ENCODE results near the gene PCDH19. TPM values are rescaled to one million over a fixed set of nuclear protein-coding genes. Genes with fewer than 3 reads are reported as not detected.

The PCDH19 gene
- total RNA-seq, 1 donor from 2014 or later: 47.5 TPM

GRCh38 chrX:100368167-100368566 lies 41.9 kb downstream of the PCDH19 start:
- Mint-ChIP-seq H3K4me3 (ENCODE audit: low read depth) (no peak overlapping the region), H3K27me3 (no peaks in the 10 kb centered on the region), H3K9me3 (ENCODE audit: low read depth) (no peaks in the 10 kb centered on the region), H3K4me1 (ENCODE audit: low read depth) (peaks cover 21% of the 10 kb centered on the region), H3K27ac (no peak overlapping the region), H3K36me3 (ENCODE audit: insufficient read depth) (peaks cover 8% of the 10 kb centered on the region)
- TF ChIP-seq CTCF (IDR thresholded peaks at IDR 0.05; ENCODE audit: unreplicated experiment): peak; percentile 54
- no peak for DNase-seq (ENCODE audit: low spot score, unreplicated experiment)

GRCh38 chrX:100363896-100364295 lies 46.2 kb downstream of the PCDH19 start:
- no peak overlapping the region for H3K27ac Mint-ChIP-seq
- no peak for TF ChIP-seq CTCF (IDR thresholded peaks at IDR 0.05; ENCODE audit: unreplicated experiment)

GRCh38 chrX:100358766-100359165 lies 51.3 kb downstream of the PCDH19 start:
- no peak for TF ChIP-seq CTCF (IDR thresholded peaks at IDR 0.05; ENCODE audit: unreplicated experiment)
- Mint-ChIP-seq H3K4me3 (ENCODE audit: low read depth) (no peak overlapping the region), H3K9me3 (ENCODE audit: low read depth) (no peaks in the 10 kb centered on the region), H3K27me3 (no peaks in the 10 kb centered on the region), H3K36me3 (ENCODE audit: insufficient read depth) (no peaks in the 10 kb centered on the region), H3K27ac (no peak overlapping the region), H3K4me1 (ENCODE audit: low read depth) (peaks cover 17% of the 10 kb centered on the region)
- DNase-seq (ENCODE audit: low spot score, unreplicated experiment): no peak

More at GRCh38 chrX:100363896-100364295, 46.2 kb downstream of the PCDH19 start:
- Mint-ChIP-seq H3K4me3 (ENCODE audit: low read depth) (no peak overlapping the region), H3K36me3 (ENCODE audit: insufficient read depth) (peaks cover 3% of the 10 kb centered on the region), H3K4me1 (ENCODE audit: low read depth) (peaks cover 14% of the 10 kb centered on the region), H3K9me3 (ENCODE audit: low read depth) (no peaks in the 10 kb centered on the region), H3K27me3 (no peaks in the 10 kb centered on the region)
- no peak for DNase-seq (ENCODE audit: low spot score, unreplicated experiment)

- DNase-seq (ENCODE audit: low spot score, unreplicated experiment): no peak
- no peaks in the 10 kb centered on the region for H3K36me3 Mint-ChIP-seq (ENCODE audit: insufficient read depth)
- no peak overlapping the region for H3K27ac Mint-ChIP-seq
- H3K4me1 Mint-ChIP-seq (ENCODE audit: low read depth): peaks cover 11% of the 10 kb centered on the region
- H3K27me3 Mint-ChIP-seq: no peaks in the 10 kb centered on the region
- no peak for TF ChIP-seq CTCF (IDR thresholded peaks at IDR 0.05; ENCODE audit: unreplicated experiment)
- H3K4me3 Mint-ChIP-seq (ENCODE audit: low read depth): no peak overlapping the region
- no peaks in the 10 kb centered on the region for H3K9me3 Mint-ChIP-seq (ENCODE audit: low read depth)
Measured at GRCh38 chrX:100356351-100356896, 53.6 kb downstream of the PCDH19 start.

- Mint-ChIP-seq H3K36me3 (ENCODE audit: insufficient read depth) (no peaks in the 10 kb centered on the region), H3K27me3 (no peaks in the 10 kb centered on the region), H3K9me3 (ENCODE audit: low read depth) (no peaks in the 10 kb centered on the region), H3K4me3 (ENCODE audit: low read depth) (no peak overlapping the region), H3K4me1 (ENCODE audit: low read depth) (peaks cover 11% of the 10 kb centered on the region), H3K27ac (no peak overlapping the region)
- TF ChIP-seq CTCF (IDR thresholded peaks at IDR 0.05; ENCODE audit: unreplicated experiment): no peak
- DNase-seq (ENCODE audit: low spot score, unreplicated experiment): no peak
Measured at GRCh38 chrX:100355680-100356079, 54.4 kb downstream of the PCDH19 start.

Data from progenitor cell of endocrine pancreas (in vitro differentiated cells).